Panc1 (cell line): ENCODE measurements around the gene NOL4L. TPM values are rescaled to one million over a fixed set of nuclear protein-coding genes. Genes with fewer than 3 reads are reported as not detected.

Experiments
- ATAC-seq: fragments of 200-7000 bp; cut with Tn5 transposase; 2 replicates; pipeline ENCODE4 v1.9.1; 2020; ENCODE audit warnings: mild to moderate bottlenecking, moderate library complexity
- BruUV-seq: library from RNA; stranded (reverse); fragments of 400-500 nt; replicated peaks from 2 replicates; lab custom pipeline; 2021; lab: Mats Ljungman, UMichigan
- CTCF ChIA-PET: fragments of 300-600 bp; sonication (Branson Sonifier 250); formaldehyde crosslinking; loops from one replicate; lab custom pipeline; 2022; ENCODE audit warnings: antibody characterized with exemption; lab: Charles Lee
- POLR2A ChIA-PET: fragments of 300-600 bp; sonication (Branson Sonifier 250); formaldehyde crosslinking; loops from one replicate; lab custom pipeline; 2022; ENCODE audit warnings: antibody characterized with exemption; lab: Charles Lee
- DNase-seq: peaks from one replicate; pipeline ENCODE4 v3.0.0-alpha.2; 2010; ENCODE audit warnings: low read depth, low spot score
- H3K27ac ChIP-seq: 2 replicates; pipeline ENCODE4 v1.5.1; 2011; ENCODE audit warnings: mild to moderate bottlenecking, low read length, inconsistent platforms
- H3K27me3 ChIP-seq: fragments of 200-500 bp; sonication (Bioruptor generic); 2 replicates; pipeline ENCODE4 v1.6.0; 2014; ENCODE audit warnings: low read length, inconsistent platforms; ENCODE audit not compliant: control insufficient read depth, insufficient read depth
- H3K36me3 ChIP-seq: fragments of 200-500 bp; sonication (Bioruptor generic); 2 replicates; pipeline ENCODE4 v1.5.1; 2014; ENCODE audit warnings: inconsistent platforms, mild to moderate bottlenecking, low read length, moderate library complexity; ENCODE audit not compliant: control insufficient read depth, insufficient read depth
- H3K4me1 ChIP-seq: 2 replicates; pipeline ENCODE4 v1.5.1; 2011; ENCODE audit warnings: inconsistent platforms, mild to moderate bottlenecking, low read length, moderate library complexity; ENCODE audit not compliant: control insufficient read depth, insufficient read depth
- H3K4me3 ChIP-seq, 2 experiments: 2 replicates each; pipeline ENCODE4 v1.5.1; 2011 to 2012; ENCODE audit warnings: low read depth in 2 of 2, low read length in 2 of 2, mild to moderate bottlenecking in 2 of 2, inconsistent platforms in 1 of 2, moderate library complexity in 1 of 2
- H3K9me3 ChIP-seq: fragments of 200-500 bp; sonication (Bioruptor generic); 2 replicates; pipeline ENCODE4 v1.5.1; 2014; ENCODE audit warnings: low read depth, mild to moderate bottlenecking, inconsistent platforms, low read length, moderate library complexity; ENCODE audit not compliant: control insufficient read depth, insufficient read depth
- POLR2AphosphoS5 ChIP-seq: IDR thresholded peaks from 2 replicates; pipeline ENCODE4 v1.6.1; 2012; ENCODE audit warnings: mild to moderate bottlenecking, low read depth, low read length, moderate library complexity
- SIN3A ChIP-seq: IDR thresholded peaks from 2 replicates; pipeline ENCODE4 v1.6.1; 2012; ENCODE audit warnings: low read depth, mild to moderate bottlenecking, low read length, moderate library complexity, borderline replicate concordance; ENCODE audit not compliant: insufficient read depth
- TCF7L2 ChIP-seq: IDR thresholded peaks from 2 replicates; pipeline ENCODE4 v1.6.1; 2011; ENCODE audit warnings: mild to moderate bottlenecking, low read depth, low read length, inconsistent platforms
- in situ Hi-C: cut with HindIII; loops from 2 replicates; pipeline ENCODE4 v1.10.0; 2016; ENCODE audit warnings: low sequenced_read_pairs, low pct_unique_long_range_greater_than_20kb
- intact Hi-C: fragments of 100-400 bp; cut with micrococcal nuclease; formaldehyde crosslinking; loops from one replicate; pipeline ENCODE4 v1.10.0; 2022; ENCODE audit not compliant: unreplicated experiment
- total RNA-seq: library from RNA; stranded (reverse); gene quantifications from one replicate; pipeline ENCODE4 v1.2.1, GENCODE V29; 2021; ENCODE audit not compliant: unreplicated experiment
- TF ChIP-seq, protein P1 (sequence below): fragments of 450-650 bp; IDR thresholded peaks from 2 replicates; pipeline ENCODE4 v1.5.1; 2017; ENCODE audit warnings: mild to moderate bottlenecking
- TF ChIP-seq, protein P2 (sequence below), 2 experiments: IDR thresholded peaks; 2 replicates each; pipeline ENCODE4 v1.6.1; 2011 to 2012; ENCODE audit warnings: low read depth in 2 of 2, control low read depth in 1 of 2, low read length in 1 of 2, mild to moderate bottlenecking in 1 of 2, moderate library complexity in 1 of 2; ENCODE audit not compliant: insufficient read depth in 1 of 2

Gene NOL4L
- total RNA-seq, 1 experiment from 2014 or later, result 21.6 TPM

DNA sequence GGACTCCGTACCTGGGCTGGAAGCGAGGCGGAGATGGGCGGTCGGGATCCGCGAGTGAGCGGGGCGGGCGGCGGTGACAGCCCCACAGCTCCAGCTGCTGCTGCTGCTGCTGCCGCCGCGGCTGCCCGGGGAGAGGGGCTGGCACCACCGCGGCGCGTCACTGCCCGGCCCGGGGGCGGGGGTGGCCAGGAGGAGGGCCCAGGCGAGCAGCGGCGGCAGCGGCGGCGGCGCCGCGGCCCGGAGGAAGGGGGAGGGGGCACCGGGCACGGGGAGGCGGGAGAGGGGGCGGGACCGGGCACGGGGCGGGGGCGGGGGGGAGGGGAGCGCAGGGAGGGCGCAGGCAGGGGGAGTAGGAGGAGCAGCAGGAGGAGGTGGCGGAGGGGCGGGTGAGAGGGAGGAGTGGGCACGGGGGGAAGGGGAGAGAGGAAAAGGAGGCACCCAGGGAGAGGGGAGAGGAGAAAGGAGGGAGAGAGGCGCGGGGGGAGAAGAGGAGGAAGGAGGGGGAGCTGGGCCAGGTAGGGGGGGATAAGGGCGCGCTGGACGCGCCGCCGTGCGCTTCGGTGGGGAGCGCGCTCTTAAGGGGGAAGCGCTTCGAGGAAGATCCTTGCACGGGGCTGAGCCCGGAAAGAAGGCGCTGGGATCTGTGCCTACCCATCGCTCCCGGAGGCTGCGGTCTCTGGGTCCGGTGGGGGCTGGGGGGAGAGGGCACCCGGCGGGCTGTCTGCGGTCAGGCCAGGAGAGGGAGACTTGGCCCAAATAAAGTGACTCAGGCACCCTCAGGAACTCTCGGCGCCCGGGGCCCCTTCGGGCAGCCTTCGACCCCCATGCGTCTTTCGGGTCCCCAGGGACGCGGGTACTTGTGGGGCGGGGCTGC lies 101.5 kb downstream of the NOL4L start:
- ChIA-PET CTCF (interaction anchor here (0.6 kb wide), 1 partner anchor 186 kb away, joined by 5 read pairs; no protein-coding TSS in a partner anchor), POLR2A (interaction anchor here (0.5 to 0.7 kb wide), 2 partner anchors 641 to 1510 kb away, joined by 3 to 7 read pairs; no protein-coding TSS in a partner anchor)
- in situ Hi-C loops, result no loop called here

DNA sequence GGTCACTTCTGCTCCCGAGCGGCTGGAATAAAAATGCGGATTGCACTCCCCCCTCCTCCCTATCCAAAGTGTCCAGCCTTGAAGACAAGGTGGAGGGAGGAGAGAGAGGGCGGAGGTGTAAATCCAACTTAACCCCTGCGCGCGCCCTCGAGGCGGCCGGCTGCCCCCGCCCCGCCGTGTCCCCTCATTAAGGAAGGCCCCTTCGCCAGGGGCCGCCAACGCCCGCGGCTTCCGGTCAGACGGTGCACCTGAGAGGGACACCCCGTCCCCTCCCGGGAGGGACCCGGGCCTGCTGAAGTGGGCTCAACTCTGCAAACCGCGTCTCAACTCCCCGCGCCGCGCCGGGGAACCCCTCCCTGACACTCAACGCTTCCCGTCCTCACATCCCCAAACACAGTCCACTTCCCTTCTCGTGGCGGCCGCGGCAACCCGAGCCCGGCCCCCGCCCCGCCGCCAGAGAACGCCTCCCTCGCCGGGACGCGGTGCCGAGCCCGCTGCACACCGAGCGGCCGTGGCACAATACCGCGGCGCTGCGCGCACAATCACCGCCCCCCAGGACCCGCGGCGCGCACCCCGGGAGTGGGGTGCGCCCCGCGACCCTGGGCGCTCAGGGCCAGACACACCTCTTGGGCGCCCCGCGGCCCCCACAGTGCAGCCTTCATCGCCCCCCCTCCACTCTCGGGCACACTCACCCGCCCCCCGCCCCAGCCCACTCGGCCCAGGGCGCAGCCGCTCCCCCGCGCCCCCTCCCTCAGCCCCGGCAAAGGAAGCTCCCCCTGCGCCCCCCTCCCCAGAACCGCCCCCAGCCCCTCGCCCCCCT lies 102.5 kb downstream of the NOL4L start:
- Histone ChIP-seq H3K4me1 (peaks cover 36% of the 10 kb centered on the region), H3K9me3 (no peaks in the 10 kb centered on the region), H3K27me3 (no peaks in the 10 kb centered on the region), H3K4me3 (peak overlapping the region; percentile 66 to 67), H3K36me3 (no peaks in the 10 kb centered on the region; the same call in 1 of the 2 replicates), H3K27ac (peak overlapping the region; percentile 59)
- ChIA-PET POLR2A (interaction anchor here (0.5 to 0.6 kb wide), 2 partner anchors 832 to 1511 kb away, joined by 3 read pairs; no protein-coding TSS in a partner anchor), CTCF (interaction anchor here (0.6 kb wide), 1 partner anchor 185 kb away, joined by 5 read pairs; no protein-coding TSS in a partner anchor)
- peak; percentile 55; the same call in 1 of the 2 replicates for TF ChIP-seq SIN3A
- TF ChIP-seq, protein P1, sequence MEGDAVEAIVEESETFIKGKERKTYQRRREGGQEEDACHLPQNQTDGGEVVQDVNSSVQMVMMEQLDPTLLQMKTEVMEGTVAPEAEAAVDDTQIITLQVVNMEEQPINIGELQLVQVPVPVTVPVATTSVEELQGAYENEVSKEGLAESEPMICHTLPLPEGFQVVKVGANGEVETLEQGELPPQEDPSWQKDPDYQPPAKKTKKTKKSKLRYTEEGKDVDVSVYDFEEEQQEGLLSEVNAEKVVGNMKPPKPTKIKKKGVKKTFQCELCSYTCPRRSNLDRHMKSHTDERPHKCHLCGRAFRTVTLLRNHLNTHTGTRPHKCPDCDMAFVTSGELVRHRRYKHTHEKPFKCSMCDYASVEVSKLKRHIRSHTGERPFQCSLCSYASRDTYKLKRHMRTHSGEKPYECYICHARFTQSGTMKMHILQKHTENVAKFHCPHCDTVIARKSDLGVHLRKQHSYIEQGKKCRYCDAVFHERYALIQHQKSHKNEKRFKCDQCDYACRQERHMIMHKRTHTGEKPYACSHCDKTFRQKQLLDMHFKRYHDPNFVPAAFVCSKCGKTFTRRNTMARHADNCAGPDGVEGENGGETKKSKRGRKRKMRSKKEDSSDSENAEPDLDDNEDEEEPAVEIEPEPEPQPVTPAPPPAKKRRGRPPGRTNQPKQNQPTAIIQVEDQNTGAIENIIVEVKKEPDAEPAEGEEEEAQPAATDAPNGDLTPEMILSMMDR, result no peak
- TF ChIP-seq, protein P2, sequence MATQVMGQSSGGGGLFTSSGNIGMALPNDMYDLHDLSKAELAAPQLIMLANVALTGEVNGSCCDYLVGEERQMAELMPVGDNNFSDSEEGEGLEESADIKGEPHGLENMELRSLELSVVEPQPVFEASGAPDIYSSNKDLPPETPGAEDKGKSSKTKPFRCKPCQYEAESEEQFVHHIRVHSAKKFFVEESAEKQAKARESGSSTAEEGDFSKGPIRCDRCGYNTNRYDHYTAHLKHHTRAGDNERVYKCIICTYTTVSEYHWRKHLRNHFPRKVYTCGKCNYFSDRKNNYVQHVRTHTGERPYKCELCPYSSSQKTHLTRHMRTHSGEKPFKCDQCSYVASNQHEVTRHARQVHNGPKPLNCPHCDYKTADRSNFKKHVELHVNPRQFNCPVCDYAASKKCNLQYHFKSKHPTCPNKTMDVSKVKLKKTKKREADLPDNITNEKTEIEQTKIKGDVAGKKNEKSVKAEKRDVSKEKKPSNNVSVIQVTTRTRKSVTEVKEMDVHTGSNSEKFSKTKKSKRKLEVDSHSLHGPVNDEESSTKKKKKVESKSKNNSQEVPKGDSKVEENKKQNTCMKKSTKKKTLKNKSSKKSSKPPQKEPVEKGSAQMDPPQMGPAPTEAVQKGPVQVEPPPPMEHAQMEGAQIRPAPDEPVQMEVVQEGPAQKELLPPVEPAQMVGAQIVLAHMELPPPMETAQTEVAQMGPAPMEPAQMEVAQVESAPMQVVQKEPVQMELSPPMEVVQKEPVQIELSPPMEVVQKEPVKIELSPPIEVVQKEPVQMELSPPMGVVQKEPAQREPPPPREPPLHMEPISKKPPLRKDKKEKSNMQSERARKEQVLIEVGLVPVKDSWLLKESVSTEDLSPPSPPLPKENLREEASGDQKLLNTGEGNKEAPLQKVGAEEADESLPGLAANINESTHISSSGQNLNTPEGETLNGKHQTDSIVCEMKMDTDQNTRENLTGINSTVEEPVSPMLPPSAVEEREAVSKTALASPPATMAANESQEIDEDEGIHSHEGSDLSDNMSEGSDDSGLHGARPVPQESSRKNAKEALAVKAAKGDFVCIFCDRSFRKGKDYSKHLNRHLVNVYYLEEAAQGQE (IDR thresholded peaks at IDR 0.05; ENCODE audit: insufficient read depth in 1 of 2, low read depth in 2 of 2, low read length in 1 of 2), result no peak
- TF ChIP-seq POLR2AphosphoS5, result no peak
- TF ChIP-seq TCF7L2, result no peak
- ATAC-seq, result peak; percentile 47
- no peak for DNase-seq
- no TSS peak for BruUV-seq
- intact Hi-C loops (no loop called here), in situ Hi-C loops (no loop called here)

More for the DNA sequence above, 101.5 kb downstream of the NOL4L start:
- TF ChIP-seq SIN3A (peak; percentile 79; the same call in 1 of the 2 replicates), TCF7L2 (no peak), POLR2AphosphoS5 (peak; percentile 51; the same call in 1 of the 2 replicates)
- TF ChIP-seq, protein P2 (IDR thresholded peaks at IDR 0.05; ENCODE audit: insufficient read depth in 1 of 2, low read depth in 2 of 2, low read length in 1 of 2), result no peak
- TF ChIP-seq, protein P1, result no peak
- H3K36me3 ChIP-seq, result no peaks in the 10 kb centered on the region; the same call in 1 of the 2 replicates
- H3K27ac ChIP-seq, result peak overlapping the region; percentile 76
- H3K9me3 ChIP-seq, result no peaks in the 10 kb centered on the region
- DNase-seq (no peak), ATAC-seq (peak; percentile 73)
- no TSS peak for BruUV-seq
- H3K4me3 ChIP-seq, result peak overlapping the region; percentile 65 to 66
- intact Hi-C loops, result no loop called here
- H3K4me1 ChIP-seq, result peaks cover 31% of the 10 kb centered on the region
- H3K27me3 ChIP-seq, result no peaks in the 10 kb centered on the region
